ENCODE results near the gene ARHGAP27.

DNA sequence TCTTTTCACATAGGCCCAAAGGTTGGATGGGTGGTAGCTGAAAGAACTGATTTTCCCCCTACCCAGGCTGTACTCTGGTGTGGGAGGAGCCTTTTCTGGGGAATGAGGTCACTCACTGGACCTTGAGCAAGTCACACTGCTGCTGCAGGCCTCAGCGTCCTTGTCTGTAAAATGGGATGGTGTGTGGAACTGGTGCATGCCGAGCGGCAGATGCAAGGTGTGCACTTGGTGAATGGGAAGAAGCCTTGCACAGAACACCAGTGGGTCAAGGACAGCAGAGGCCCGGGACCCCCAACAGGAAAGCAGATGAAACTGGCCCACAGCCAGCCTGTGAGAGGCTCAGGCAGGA, 38.1 kb downstream of the ARHGAP27 start:
- TF ChIP-seq, protein P1, sequence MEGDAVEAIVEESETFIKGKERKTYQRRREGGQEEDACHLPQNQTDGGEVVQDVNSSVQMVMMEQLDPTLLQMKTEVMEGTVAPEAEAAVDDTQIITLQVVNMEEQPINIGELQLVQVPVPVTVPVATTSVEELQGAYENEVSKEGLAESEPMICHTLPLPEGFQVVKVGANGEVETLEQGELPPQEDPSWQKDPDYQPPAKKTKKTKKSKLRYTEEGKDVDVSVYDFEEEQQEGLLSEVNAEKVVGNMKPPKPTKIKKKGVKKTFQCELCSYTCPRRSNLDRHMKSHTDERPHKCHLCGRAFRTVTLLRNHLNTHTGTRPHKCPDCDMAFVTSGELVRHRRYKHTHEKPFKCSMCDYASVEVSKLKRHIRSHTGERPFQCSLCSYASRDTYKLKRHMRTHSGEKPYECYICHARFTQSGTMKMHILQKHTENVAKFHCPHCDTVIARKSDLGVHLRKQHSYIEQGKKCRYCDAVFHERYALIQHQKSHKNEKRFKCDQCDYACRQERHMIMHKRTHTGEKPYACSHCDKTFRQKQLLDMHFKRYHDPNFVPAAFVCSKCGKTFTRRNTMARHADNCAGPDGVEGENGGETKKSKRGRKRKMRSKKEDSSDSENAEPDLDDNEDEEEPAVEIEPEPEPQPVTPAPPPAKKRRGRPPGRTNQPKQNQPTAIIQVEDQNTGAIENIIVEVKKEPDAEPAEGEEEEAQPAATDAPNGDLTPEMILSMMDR (IDR thresholded peaks at IDR 0.05): no peak
- TF ChIP-seq POLR2A (IDR thresholded peaks at IDR 0.05): no peak
- no peak for TF ChIP-seq EP300 (IDR thresholded peaks at IDR 0.05; ENCODE audit: low read depth)
